HepG2 (cell line): ENCODE data around the gene TANC2. TPM values are rescaled to one million over a fixed set of nuclear protein-coding genes. Genes with fewer than 3 reads are reported as not detected.

Experiments used
- ATAC-seq: fragments of 200-7000 bp; cut with Tn5 transposase; 3 replicates; pipeline ENCODE4 v1.9.1; 2020; ENCODE audit warnings: mild to moderate bottlenecking, moderate library complexity
- BruUV-seq: library from RNA; stranded (reverse); fragments of 400-500 nt; replicated peaks from 2 replicates; lab custom pipeline; 2021; lab: Mats Ljungman, UMichigan
- CTCF ChIA-PET: fragments of 300-600 bp; formaldehyde crosslinking; extraction: SDS; loops from one replicate; lab custom pipeline; 2021; ENCODE audit warnings: low total read pairs, inconsistent platforms, low intra/inter-chr PET ratio; lab: Yijun Ruan, JAX
- POLR2A ChIA-PET: fragments of 350-600 bp; sonication (Branson Sonifier 250); formaldehyde crosslinking; loops from one replicate; lab custom pipeline; 2020; ENCODE audit warnings: antibody characterized with exemption, inconsistent platforms; lab: Yijun Ruan, JAX
- DNase-seq: peaks from one replicate; pipeline ENCODE4 v3.0.0-alpha.2; 2015; ENCODE audit warnings: low spot score
- FAIRE-seq: peaks from 3 replicates; lab custom pipeline; 2011; peaks lifted over from hg19 to GRCh38; lab: Jason Lieb, UNC
- H2AFZ ChIP-seq: one replicate; pipeline ENCODE4 v1.6.1; 2011; ENCODE audit warnings: low read length, inconsistent platforms
- H3K27ac ChIP-seq: fragments of 300-600 bp; 3 replicates; pipeline ENCODE4 v1.8.0; 2011; ENCODE audit warnings: mixed run types, mild to moderate bottlenecking, mixed read lengths, low read length, inconsistent platforms; ENCODE audit not compliant: insufficient read depth; ENCODE audit errors: extremely low read length
- H3K27me3 ChIP-seq, 2 experiments: fragments of 200-600 bp in 1 of 2; 2 replicates in 1 of 2; 3 replicates in 1 of 2; pipeline versions ENCODE4 v1.6.0 to v1.8.0; 2011; ENCODE audit warnings: low read length in 2 of 2, mild to moderate bottlenecking in 2 of 2, moderate library complexity in 2 of 2, inconsistent platforms in 1 of 2; ENCODE audit not compliant: insufficient read depth in 2 of 2, control insufficient read depth in 1 of 2
- H3K36me3 ChIP-seq, 2 experiments: fragments of 200-600 bp in 1 of 2; replicated peaks in 1 of 2; 2 replicates in 1 of 2; 3 replicates in 1 of 2; pipeline versions ENCODE4 v1.5.1 to v1.8.0; 2011; ENCODE audit warnings: low read length in 2 of 2, inconsistent platforms in 1 of 2; ENCODE audit not compliant: insufficient read depth in 2 of 2, control insufficient read depth in 1 of 2
- H3K4me1 ChIP-seq: 2 replicates; pipeline ENCODE4 v1.5.1; 2012; ENCODE audit warnings: low read length, inconsistent platforms; ENCODE audit not compliant: insufficient read depth
- H3K4me2 ChIP-seq: 2 replicates; pipeline ENCODE4 v1.6.0; 2011; ENCODE audit warnings: low read depth, low read length, inconsistent platforms
- H3K4me3 ChIP-seq, 3 experiments: fragments of 200-600 bp in 1 of 3; sonication (generic), shearing (Covaris generic) in 1 of 3; replicated peaks in 1 of 3; 2 replicates each; pipeline ENCODE4 v1.5.1; 2011 to 2016; ENCODE audit warnings: low read length in 3 of 3, inconsistent platforms in 2 of 3, low read depth in 2 of 3, mild to moderate bottlenecking in 2 of 3, control low read depth in 1 of 3, mixed read lengths in 1 of 3; ENCODE audit not compliant: insufficient read depth in 1 of 3
- H3K79me2 ChIP-seq: one replicate; pipeline ENCODE4 v1.6.1; 2011; ENCODE audit warnings: low read length, inconsistent platforms; ENCODE audit not compliant: insufficient read depth
- H3K9ac ChIP-seq: 2 replicates; pipeline ENCODE4 v1.6.0; 2011; ENCODE audit warnings: mild to moderate bottlenecking, low read depth, low read length, inconsistent platforms; ENCODE audit not compliant: insufficient read depth
- H3K9me3 ChIP-seq: 2 replicates; pipeline ENCODE4 v1.5.1; 2012; ENCODE audit warnings: mild to moderate bottlenecking, low read length
- H4K20me1 ChIP-seq: 2 replicates; pipeline ENCODE4 v1.6.0; 2011; ENCODE audit warnings: inconsistent platforms, mild to moderate bottlenecking, low read length, moderate library complexity; ENCODE audit not compliant: insufficient read depth
- BHLHE40 ChIP-seq: IDR thresholded peaks from 2 replicates; pipeline ENCODE4 v1.6.1; 2011; ENCODE audit warnings: low read length, improper control_type of control experiment
- ELF1 ChIP-seq: sonication (generic); formaldehyde crosslinking; IDR thresholded peaks from 2 replicates; pipeline ENCODE4 v1.4.0; 2020; ENCODE audit warnings: missing genetic modification reagents
- GTF2F1 ChIP-seq: fragments of 150-350 bp; IDR thresholded peaks from 2 replicates; pipeline ENCODE4 v1.6.1; 2014; ENCODE audit warnings: low read length
- NR1H2 ChIP-seq: sonication (generic); formaldehyde crosslinking; IDR thresholded peaks from 2 replicates; pipeline ENCODE4 v1.8.1; 2022; ENCODE audit warnings: low read depth, missing genetic modification reagents, borderline replicate concordance
- SMYD3 ChIP-seq: sonication (generic); formaldehyde crosslinking; IDR thresholded peaks from 2 replicates; pipeline ENCODE4 v1.8.1; 2023; ENCODE audit warnings: mild to moderate bottlenecking, missing genetic modification reagents
- ZC3H13 ChIP-seq: sonication (generic); formaldehyde crosslinking; IDR thresholded peaks from 2 replicates; pipeline ENCODE4 v1.8.1; 2023; ENCODE audit warnings: mild to moderate bottlenecking, missing genetic modification reagents, moderate library complexity
- ZNF501 ChIP-seq: sonication (generic); formaldehyde crosslinking; IDR thresholded peaks from 2 replicates; pipeline ENCODE4 v1.5.1; 2020; ENCODE audit warnings: mild to moderate bottlenecking, moderate library complexity, missing genetic modification reagents
- ZNF556 ChIP-seq: sonication (generic); formaldehyde crosslinking; IDR thresholded peaks from 2 replicates; pipeline ENCODE4 v1.4.0; 2020; ENCODE audit warnings: mild to moderate bottlenecking, missing genetic modification reagents, borderline replicate concordance
- ZNF672 ChIP-seq: sonication (generic); formaldehyde crosslinking; IDR thresholded peaks from 2 replicates; pipeline ENCODE4 v1.8.1; 2022; ENCODE audit warnings: missing genetic modification reagents
- ZNF746 ChIP-seq: sonication (generic); formaldehyde crosslinking; IDR thresholded peaks from 2 replicates; pipeline ENCODE4 v1.8.0; 2022; ENCODE audit warnings: mild to moderate bottlenecking, missing genetic modification reagents
- ZNF761 ChIP-seq: sonication (generic); formaldehyde crosslinking; conservative IDR thresholded peaks from 2 replicates; pipeline ENCODE4 v1.4.0; 2020; ENCODE audit warnings: mild to moderate bottlenecking, missing genetic modification reagents
- WGBS: methylation state at CpG from one replicate; pipeline ENCODE4 v1.1.6; 2017; ENCODE audit warnings: low lambda C conversion rate; 5-methylcytosine and 5-hydroxymethylcytosine counted together
- in situ Hi-C: cut with HindIII; loops from 2 replicates; pipeline ENCODE4 v1.10.0; 2017; ENCODE audit warnings: low pct_unique_long_range_greater_than_20kb; ENCODE audit not compliant: extremely low pct_ligation_motif_present
- intact Hi-C: fragments of 100-400 bp; cut with micrococcal nuclease; formaldehyde crosslinking; loops from one replicate; pipeline ENCODE4 v1.10.0; 2022; ENCODE audit not compliant: unreplicated experiment
- polyA plus RNA-seq, 8 experiments: library from polyadenylated mRNA; depleted of rRNA in 3 of 8; stranded (reverse) in 7 of 8; unstranded in 1 of 8; fragments of >200 nt; fragmentation: Illumina TruSeq in 4 of 8; extraction: Trizol in 4 of 8; gene quantifications; 2 replicates each; pipeline versions ENCODE4 v1.2.1 to v1.2.3, GENCODE V29; 2011 to 2016; ENCODE audit warnings: low read depth in 4 of 8, missing spikeins in 1 of 8, mixed read lengths in 1 of 8; ENCODE audit not compliant: insufficient read depth in 1 of 8
- total RNA-seq, 5 experiments: library from RNA; depleted of rRNA; stranded (reverse); fragments of >200 nt; fragmentation: Illumina TruSeq; extraction: Trizol; gene quantifications; 2 replicates each; pipeline ENCODE4 v1.2.3, GENCODE V29; 2016; ENCODE audit warnings: low read depth in 1 of 5
- TF ChIP-seq, protein P1 (sequence below): sonication (generic); formaldehyde crosslinking; IDR thresholded peaks from 2 replicates; pipeline ENCODE4 v1.4.0; 2020; ENCODE audit warnings: mild to moderate bottlenecking, missing genetic modification reagents
- TF ChIP-seq, protein P2 (sequence below): sonication (generic); formaldehyde crosslinking; conservative IDR thresholded peaks from 2 replicates; pipeline ENCODE4 v1.8.0; 2022; ENCODE audit warnings: mild to moderate bottlenecking, moderate library complexity, missing genetic modification reagents
- TF ChIP-seq, protein P3 (sequence below): IDR thresholded peaks from 2 replicates; pipeline ENCODE4 v1.6.1; 2016

TANC2 gene
- total and polyA plus RNA-seq, 2 of the 13 experiments (the other 11 are each of a cell fraction or from before 2014, with no cell fraction given), result 0.08 to 0.20 TPM

GRCh38 chr17:62935098-62935497 is 30.9 kb upstream of the TANC2 start:
- 98% methylated on average over 1 of the region's 1 CpG for WGBS
- peaks cover 2 to 13% of the 10 kb centered on the region in 2 experiments; a peak in 2 of 5 replicates for H3K27me3 ChIP-seq
- FAIRE-seq (no peak), DNase-seq (no peak), ATAC-seq (no peak)
- H3K4me2 ChIP-seq, result no peak overlapping the region
- no peaks in the 10 kb centered on the region for H3K79me2 ChIP-seq
- no peak overlapping the region for H2AFZ ChIP-seq
- ChIA-PET POLR2A (no interaction called here), CTCF (no interaction called here)
- H3K9ac ChIP-seq, result no peak overlapping the region
- intact Hi-C loops (no loop called here), in situ Hi-C loops (no loop called here)
- no peak overlapping the region for H3K4me3 ChIP-seq
- H3K4me1 ChIP-seq, result no peaks in the 10 kb centered on the region
- H3K9me3 ChIP-seq, result no peaks in the 10 kb centered on the region
- BruUV-seq, result no TSS peak
- no peaks in the 10 kb centered on the region for H3K36me3 ChIP-seq
- no peaks in the 10 kb centered on the region for H4K20me1 ChIP-seq
- TF ChIP-seq ZC3H13 (no peak), ZNF501 (no peak), BHLHE40 (no peak), GTF2F1 (no peak), SMYD3 (CRISPR knock-in tag) (no peak), NR1H2 (CRISPR knock-in tag) (no peak), ZNF746 (no peak), ZNF556 (CRISPR knock-in tag) (no peak), ELF1 (CRISPR knock-in tag) (no peak), ZNF672 (CRISPR knock-in tag) (no peak), ZNF761 (CRISPR knock-in tag) (no peak)
- TF ChIP-seq, protein P1, sequence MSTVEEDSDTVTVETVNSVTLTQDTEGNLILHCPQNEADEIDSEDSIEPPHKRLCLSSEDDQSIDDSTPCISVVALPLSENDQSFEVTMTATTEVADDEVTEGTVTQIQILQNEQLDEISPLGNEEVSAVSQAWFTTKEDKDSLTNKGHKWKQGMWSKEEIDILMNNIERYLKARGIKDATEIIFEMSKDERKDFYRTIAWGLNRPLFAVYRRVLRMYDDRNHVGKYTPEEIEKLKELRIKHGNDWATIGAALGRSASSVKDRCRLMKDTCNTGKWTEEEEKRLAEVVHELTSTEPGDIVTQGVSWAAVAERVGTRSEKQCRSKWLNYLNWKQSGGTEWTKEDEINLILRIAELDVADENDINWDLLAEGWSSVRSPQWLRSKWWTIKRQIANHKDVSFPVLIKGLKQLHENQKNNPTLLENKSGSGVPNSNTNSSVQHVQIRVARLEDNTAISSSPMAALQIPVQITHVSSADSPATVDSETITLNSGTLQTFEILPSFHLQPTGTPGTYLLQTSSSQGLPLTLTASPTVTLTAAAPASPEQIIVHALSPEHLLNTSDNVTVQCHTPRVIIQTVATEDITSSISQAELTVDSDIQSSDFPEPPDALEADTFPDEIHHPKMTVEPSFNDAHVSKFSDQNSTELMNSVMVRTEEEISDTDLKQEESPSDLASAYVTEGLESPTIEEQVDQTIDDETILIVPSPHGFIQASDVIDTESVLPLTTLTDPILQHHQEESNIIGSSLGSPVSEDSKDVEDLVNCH (CRISPR knock-in tag), result no peak
- TF ChIP-seq, protein P2, sequence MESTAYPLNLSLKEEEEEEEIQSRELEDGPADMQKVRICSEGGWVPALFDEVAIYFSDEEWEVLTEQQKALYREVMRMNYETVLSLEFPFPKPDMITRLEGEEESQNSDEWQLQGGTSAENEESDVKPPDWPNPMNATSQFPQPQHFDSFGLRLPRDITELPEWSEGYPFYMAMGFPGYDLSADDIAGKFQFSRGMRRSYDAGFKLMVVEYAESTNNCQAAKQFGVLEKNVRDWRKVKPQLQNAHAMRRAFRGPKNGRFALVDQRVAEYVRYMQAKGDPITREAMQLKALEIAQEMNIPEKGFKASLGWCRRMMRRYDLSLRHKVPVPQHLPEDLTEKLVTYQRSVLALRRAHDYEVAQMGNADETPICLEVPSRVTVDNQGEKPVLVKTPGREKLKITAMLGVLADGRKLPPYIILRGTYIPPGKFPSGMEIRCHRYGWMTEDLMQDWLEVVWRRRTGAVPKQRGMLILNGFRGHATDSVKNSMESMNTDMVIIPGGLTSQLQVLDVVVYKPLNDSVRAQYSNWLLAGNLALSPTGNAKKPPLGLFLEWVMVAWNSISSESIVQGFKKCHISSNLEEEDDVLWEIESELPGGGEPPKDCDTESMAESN (CRISPR knock-in tag), result no peak
- TF ChIP-seq, protein P3, sequence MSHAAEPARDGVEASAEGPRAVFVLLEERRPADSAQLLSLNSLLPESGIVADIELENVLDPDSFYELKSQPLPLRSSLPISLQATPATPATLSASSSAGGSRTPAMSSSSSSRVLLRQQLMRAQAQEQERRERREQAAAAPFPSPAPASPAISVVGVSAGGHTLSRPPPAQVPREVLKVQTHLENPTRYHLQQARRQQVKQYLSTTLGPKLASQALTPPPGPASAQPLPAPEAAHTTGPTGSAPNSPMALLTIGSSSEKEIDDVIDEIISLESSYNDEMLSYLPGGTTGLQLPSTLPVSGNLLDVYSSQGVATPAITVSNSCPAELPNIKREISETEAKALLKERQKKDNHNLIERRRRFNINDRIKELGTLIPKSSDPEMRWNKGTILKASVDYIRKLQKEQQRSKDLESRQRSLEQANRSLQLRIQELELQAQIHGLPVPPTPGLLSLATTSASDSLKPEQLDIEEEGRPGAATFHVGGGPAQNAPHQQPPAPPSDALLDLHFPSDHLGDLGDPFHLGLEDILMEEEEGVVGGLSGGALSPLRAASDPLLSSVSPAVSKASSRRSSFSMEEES, result no peak
- H3K27ac ChIP-seq, result no peak overlapping the region
